Measurements from ENCODE around the gene NDOR1.

- TF ChIP-seq, protein P1, sequence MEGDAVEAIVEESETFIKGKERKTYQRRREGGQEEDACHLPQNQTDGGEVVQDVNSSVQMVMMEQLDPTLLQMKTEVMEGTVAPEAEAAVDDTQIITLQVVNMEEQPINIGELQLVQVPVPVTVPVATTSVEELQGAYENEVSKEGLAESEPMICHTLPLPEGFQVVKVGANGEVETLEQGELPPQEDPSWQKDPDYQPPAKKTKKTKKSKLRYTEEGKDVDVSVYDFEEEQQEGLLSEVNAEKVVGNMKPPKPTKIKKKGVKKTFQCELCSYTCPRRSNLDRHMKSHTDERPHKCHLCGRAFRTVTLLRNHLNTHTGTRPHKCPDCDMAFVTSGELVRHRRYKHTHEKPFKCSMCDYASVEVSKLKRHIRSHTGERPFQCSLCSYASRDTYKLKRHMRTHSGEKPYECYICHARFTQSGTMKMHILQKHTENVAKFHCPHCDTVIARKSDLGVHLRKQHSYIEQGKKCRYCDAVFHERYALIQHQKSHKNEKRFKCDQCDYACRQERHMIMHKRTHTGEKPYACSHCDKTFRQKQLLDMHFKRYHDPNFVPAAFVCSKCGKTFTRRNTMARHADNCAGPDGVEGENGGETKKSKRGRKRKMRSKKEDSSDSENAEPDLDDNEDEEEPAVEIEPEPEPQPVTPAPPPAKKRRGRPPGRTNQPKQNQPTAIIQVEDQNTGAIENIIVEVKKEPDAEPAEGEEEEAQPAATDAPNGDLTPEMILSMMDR (IDR thresholded peaks at IDR 0.05) = no peak
- TF ChIP-seq POLR2A (IDR thresholded peaks at IDR 0.05) = no peak
Observed at GRCh38 chr9:137167277-137167746, 38.2 kb upstream of the NDOR1 start.
